ENCODE results near the gene MTHFD1L.
"Not testable (repeated sequence)": the region's sequence is repeated elsewhere in the genome, so short reads cannot be mapped to it uniquely, and the experiment has no call there.

MTHFD1L gene

GRCh38 chr6:151070631-151071051 lies 205.1 kb downstream of the MTHFD1L start:
- DNase-seq: no peak

GRCh38 chr6:151071295-151071694 lies 205.8 kb downstream of the MTHFD1L start:
- DNase-seq: no peak

GRCh38 chr6:151073146-151073545 lies 207.6 kb downstream of the MTHFD1L start:
- DNase-seq: no peak

- no peak for DNase-seq
These were observed 208.2 kb downstream of the MTHFD1L start for GRCh38 chr6:151073701-151074100.

DNA sequence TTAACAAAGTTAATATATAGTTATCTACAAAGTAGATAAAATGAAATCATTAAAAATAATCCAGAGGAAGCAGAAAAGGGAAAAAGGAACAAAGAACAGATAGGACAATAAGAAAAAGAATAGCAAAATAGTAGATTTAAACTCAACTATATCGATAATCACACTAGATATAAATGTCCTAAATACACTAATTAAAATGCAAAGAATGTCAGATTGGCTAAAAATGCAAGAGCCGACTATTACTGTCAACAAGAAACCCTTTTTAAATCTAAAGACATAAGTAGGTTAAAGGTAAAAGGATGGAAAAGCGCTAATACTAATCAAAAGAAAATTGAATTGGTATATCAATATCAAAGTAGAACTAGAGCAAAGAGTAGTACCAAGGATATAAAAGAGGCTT lies 209.5 kb downstream of the MTHFD1L start:
- DNase-seq: no peak

GRCh38 chr6:151075527-151075926 lies 210.0 kb downstream of the MTHFD1L start:
- no peak for DNase-seq

DNA sequence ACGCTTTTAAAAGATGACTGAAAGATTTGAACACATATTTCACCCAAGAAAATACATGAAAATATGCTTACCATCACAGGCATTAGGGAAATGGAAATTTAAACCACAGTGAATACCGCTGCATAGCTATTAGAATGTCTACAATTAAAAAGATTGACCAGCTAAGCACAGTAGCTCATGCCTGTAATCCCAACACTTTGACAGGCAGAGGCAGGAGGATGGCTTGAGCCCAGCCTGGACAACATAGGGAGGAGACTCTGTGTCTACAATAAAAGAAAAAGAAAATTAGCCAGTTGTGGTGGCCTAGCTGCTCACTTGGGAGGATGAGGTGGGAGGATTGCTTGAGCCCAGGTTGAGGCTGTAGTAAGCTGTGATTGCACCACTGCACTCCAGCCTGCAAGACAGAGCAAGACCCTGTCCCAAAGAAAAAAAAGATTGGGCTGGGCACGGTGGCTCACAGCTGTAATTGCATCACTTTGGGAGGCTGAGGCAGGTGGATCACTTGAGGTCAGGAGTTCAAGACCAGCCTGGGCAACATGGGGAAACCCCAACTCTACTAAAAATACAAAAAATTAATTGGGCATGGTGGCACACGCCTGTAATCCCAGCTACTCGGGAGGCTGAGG lies 210.5 kb downstream of the MTHFD1L start:
- no peak for DNase-seq

DNA sequence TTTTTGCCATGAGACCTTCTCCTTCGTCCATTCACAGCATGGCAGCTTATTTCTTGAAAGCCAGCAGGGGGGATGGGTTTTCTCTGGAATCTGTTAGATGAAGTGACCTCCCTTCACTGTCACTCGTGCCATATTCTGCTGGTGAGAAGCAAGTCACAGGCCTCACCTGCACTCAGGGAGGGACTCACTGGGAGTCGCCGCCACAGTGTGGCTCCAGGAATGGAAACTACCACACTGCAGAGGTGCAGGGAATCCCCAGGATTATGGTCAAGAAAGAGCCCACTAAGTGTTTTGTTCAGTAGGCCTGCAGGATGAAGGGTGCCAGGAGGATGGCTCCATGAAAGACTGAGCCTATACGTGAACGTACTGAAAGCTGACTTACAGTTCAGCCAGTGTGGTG lies 213.2 kb downstream of the MTHFD1L start:
- DNase-seq: no peak

- DNase-seq: no peak
These were observed 216.2 kb downstream of the MTHFD1L start for GRCh38 chr6:151081656-151082055.

- no peak for DNase-seq
These were observed 216.6 kb downstream of the MTHFD1L start for GRCh38 chr6:151082079-151082478.

DNA sequence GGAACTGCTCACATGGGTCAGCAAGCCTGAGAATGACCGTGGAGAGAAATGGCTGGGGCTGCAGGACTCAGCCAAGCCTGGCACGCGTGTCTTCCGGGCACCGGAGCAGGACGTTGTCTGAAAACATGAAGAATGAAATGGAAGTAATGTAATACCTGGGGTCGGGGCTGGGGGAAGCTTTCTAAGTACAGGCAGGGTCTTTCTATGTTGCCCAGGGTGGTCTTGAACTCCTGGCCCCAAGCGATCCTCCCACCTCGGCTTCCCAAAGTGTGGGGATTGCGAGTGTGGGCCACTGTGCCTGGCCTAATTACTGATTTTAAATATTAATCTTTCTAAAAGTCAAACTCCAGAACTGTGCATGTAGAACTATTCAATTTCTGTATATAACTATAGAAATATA lies 218.8 kb downstream of the MTHFD1L start:
- DNase-seq: no peak

DNA sequence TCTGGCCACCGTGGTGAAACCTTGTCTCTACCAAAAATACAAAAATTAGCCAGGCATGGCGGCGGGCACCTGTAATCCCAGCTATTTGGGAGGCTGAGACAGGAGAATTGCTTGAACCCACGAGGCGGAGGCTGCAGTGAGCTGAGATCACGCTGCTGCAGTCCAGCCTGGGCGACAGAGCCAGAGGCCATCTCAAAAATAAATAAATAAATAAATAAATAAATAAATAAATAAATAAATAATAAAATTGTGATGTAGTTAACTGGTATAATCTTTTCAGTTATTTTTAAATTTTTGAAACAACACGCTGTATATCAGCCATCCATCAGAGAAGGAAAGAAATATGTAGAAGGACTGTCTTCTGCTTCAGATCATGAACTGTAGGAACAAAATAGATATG lies 221.6 kb downstream of the MTHFD1L start:
- not testable (repeated sequence) for DNase-seq

DNA sequence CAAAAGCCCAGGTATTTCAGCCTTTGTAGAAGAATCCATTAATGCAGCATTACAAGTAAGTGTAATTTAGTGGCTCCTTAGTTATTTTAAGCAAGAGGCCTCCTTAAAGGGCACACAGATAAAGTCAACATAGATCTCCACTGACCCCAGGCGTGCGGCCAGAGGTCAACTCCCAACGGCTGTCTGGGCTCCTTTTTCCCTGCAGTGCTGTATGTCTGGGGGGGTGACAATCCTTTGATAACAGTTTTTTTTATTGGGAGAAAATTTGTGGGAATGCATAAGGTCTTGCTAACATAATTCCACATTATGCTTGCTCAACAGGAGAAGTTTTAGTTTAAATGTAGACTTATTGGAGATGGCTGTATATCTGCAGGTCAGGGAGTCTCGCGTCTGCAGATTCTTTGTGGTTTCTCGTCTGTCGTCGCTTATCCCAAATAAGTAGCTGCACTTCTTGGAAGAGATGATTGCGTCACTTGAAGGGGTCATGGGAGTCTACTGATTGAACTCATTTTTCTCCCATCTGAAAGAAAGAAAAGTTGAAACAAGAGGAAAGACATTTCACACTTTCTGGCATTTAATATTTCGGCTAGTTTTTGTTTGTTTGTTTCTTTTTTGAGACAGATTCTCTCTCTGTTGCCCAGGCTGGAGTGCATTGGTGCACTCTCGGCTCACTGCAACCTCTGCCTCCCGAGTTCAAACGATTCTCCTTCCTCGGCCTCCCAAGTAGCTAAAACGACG lies 222.5 kb downstream of the MTHFD1L start:
- DNase-seq: no peak

DNA sequence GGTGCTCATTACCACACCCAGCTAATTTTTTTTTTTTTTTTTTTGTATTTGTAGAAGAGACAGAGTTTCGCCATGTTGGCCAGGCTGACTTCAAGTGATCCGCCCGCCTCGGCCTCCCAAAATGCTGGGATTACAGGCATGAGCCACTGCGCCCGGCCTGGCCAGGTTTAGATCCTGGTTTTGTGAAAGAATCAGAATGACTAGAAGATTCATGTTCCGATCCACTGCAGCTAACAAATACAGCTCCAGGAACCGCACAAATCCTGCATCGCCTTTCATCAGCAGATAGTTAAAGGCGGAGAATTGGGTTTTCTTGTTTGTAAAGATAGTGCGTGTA lies 223.1 kb downstream of the MTHFD1L start:
- DNase-seq: no peak

- no peak for DNase-seq
These were observed 223.5 kb downstream of the MTHFD1L start for GRCh38 chr6:151088963-151089362.

DNA sequence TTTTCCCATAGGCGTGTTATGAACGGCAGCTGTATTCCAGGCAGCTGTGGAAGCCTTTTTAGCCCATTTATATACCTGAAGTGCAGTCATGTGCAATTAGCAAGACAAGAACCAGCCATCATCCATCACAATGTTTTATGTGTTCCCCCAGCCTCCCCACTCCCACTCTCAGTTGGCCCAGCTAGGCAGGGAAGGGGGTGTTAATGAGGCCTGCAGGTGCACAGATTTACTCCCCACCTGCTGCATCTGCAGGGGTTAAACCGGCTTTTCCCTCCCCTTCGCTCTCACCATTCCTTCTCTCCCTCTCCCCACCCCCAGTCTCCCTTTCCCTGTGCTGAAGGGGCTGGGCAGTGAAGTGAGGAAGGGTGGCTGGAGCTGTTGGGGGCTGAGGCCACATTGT lies 224.5 kb downstream of the MTHFD1L start:
- DNase-seq: no peak

DNA sequence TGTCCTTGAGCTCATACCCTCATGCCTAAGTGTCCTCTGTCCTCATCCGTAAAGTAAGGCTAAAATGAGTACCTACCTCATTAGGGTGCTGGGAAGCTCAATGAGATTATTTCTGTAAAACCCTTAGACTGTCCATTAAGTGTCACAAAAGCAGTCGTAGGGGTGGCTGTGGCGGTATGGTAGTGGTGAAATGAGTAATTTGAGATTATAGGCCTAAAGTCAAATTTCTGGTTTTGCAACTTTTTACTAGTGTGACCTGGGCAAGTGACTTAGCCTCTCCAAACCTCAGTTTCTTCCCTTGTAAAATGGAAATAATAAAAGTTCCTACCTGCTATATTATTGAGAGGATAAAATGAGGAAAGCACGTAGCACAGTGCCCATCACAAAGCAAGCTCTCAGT lies 226.1 kb downstream of the MTHFD1L start:
- no peak for DNase-seq

- no peak for DNase-seq
These were observed 227.1 kb downstream of the MTHFD1L start for GRCh38 chr6:151092591-151092990.

GRCh38 chr6:151093706-151094105 lies 228.2 kb downstream of the MTHFD1L start:
- no peak for DNase-seq

DNA sequence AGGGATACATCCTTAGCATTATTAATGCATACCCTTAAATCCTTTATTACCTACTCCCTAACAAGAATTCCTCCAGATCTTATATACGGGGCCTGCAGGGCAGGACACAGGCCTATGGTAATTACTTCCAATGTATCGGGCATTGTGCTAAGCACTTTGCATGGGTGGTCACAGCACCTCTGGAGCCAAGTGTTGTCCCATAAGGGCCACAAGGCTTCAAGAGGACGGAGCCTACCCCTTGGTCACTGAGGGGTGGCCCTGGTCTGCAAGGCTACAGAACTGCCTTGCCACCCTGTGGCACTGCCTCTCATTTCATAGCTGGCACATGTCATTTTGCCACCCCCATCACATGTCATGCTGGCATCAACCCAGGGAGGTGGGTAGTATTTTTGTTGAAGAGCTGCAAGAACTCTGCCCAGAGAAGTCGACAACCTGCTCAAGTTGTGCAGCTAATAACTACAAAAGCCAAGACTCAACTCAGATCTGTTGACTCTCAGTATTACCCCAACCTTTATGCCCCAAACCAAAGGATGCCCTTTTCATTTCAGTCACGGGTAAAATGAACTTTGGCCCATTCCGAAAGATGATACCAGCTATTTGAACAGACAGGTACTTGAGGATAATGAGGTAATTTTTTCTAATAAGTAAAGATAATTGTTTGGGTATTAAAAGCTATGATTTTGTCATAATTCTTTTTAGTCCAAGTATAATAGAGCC lies 230.2 kb downstream of the MTHFD1L start:
- no peak for DNase-seq

DNA sequence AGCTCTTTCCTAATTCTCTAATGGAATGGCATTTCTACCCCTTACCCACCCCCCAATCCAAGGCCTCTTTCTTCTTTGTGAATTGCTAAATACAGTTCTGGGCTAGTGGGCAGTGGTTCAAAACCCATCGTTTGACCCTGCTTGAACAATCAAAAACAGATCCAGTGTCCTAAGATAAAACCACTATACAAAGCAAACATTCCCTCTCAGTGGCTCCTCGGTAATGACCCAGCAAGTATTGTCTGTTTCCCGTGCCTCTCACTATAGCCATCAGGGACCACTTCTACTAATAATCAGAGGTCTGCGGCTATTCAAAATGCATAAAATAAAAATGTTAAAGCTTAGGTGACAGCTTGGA lies 230.7 kb downstream of the MTHFD1L start:
- no peak for DNase-seq

- no peak for DNase-seq
These were observed 231.4 kb downstream of the MTHFD1L start for GRCh38 chr6:151096691-151097606.

DNA sequence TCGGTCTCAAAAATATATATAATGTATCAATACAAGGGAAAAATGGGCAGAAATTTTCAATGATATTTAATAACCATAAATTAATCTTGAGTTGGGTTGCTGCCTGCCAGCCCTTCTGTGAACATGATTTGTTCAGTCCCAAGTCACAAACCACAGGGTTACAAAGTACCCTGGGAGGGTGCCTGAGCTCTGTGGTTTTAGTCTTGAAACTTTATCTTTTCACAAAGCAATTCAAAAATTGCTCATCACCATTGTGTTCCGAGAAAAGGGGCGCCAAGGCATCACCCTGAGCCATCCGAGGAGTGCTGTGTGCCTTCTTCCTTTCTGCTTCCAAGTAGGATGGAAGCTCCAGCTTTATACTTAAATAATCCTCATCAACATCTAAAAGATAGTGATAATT lies 232.7 kb downstream of the MTHFD1L start:
- DNase-seq: no peak

All from SHP77 (cell line).